Measurements from ENCODE around the gene S1PR4. TPM values are rescaled to one million over a fixed set of nuclear protein-coding genes. Genes with fewer than 3 reads are reported as not detected.
"Not testable (repeated sequence)": the region's sequence is repeated elsewhere in the genome, so short reads cannot be mapped to it uniquely, and the experiment has no call there.

The S1PR4 gene
- total and polyA plus RNA-seq, 2 experiments from 2014 or later = not detected

- H3K27me3 ChIP-seq = no peaks in the 10 kb centered on the region
- H3K4me1 ChIP-seq (ENCODE audit: low read depth) = no peaks in the 10 kb centered on the region
- H3K27ac ChIP-seq = no peak overlapping the region
- no peak for TF ChIP-seq CTCF (IDR thresholded peaks at IDR 0.05; ENCODE audit: low read depth, low read length)
- no peak overlapping the region for H3K4me3 ChIP-seq
- H3K36me3 ChIP-seq = no peaks in the 10 kb centered on the region
- no peak for DNase-seq (ENCODE audit: low read depth in 1 of 2, low spot score in 1 of 2)
- H3K9me3 ChIP-seq (ENCODE audit: low read depth) = no peaks in the 10 kb centered on the region
These were observed 25.0 kb upstream of the S1PR4 start for GRCh38 chr19:3153286-3154230.

- not testable (repeated sequence) for DNase-seq (ENCODE audit: low read depth in 1 of 2, low spot score in 1 of 2); H3K27ac ChIP-seq; H3K36me3 ChIP-seq; H3K9me3 ChIP-seq (ENCODE audit: low read depth); H3K27me3 ChIP-seq; H3K4me1 ChIP-seq (ENCODE audit: low read depth); H3K4me3 ChIP-seq
These were observed 24.1 kb upstream of the S1PR4 start for GRCh38 chr19:3154447-3154846.

- Histone ChIP-seq H3K4me3 (no peak overlapping the region), H3K27ac (no peak overlapping the region), H3K36me3 (no peaks in the 10 kb centered on the region), H3K4me1 (ENCODE audit: low read depth) (no peaks in the 10 kb centered on the region), H3K27me3 (no peaks in the 10 kb centered on the region), H3K9me3 (ENCODE audit: low read depth) (no peaks in the 10 kb centered on the region)
- no peak for TF ChIP-seq CTCF (IDR thresholded peaks at IDR 0.05; ENCODE audit: low read depth, low read length)
- peak in 1 of 2 donors; percentile 99 for DNase-seq (ENCODE audit: low read depth in 1 of 2, low spot score in 1 of 2)
These were observed 23.4 kb upstream of the S1PR4 start for GRCh38 chr19:3154957-3155736.

GRCh38 chr19:3157096-3157845, 21.3 kb upstream of the S1PR4 start:
- DNase-seq (ENCODE audit: low read depth in 1 of 2, low spot score in 1 of 2) = no peak
- no peaks in the 10 kb centered on the region for H3K36me3 ChIP-seq
- H3K4me1 ChIP-seq (ENCODE audit: low read depth) = no peaks in the 10 kb centered on the region
- no peak overlapping the region for H3K4me3 ChIP-seq
- no peak for TF ChIP-seq CTCF (IDR thresholded peaks at IDR 0.05; ENCODE audit: low read depth, low read length)
- H3K27ac ChIP-seq = no peak overlapping the region
- H3K9me3 ChIP-seq (ENCODE audit: low read depth) = no peaks in the 10 kb centered on the region
- no peaks in the 10 kb centered on the region for H3K27me3 ChIP-seq

GRCh38 chr19:3159565-3159964, 19.0 kb upstream of the S1PR4 start:
- Histone ChIP-seq H3K9me3 (ENCODE audit: low read depth) (no peaks in the 10 kb centered on the region), H3K4me3 (no peak overlapping the region), H3K27ac (no peak overlapping the region), H3K27me3 (peaks cover 4% of the 10 kb centered on the region), H3K36me3 (no peaks in the 10 kb centered on the region), H3K4me1 (ENCODE audit: low read depth) (no peaks in the 10 kb centered on the region)
- no peak for TF ChIP-seq CTCF (IDR thresholded peaks at IDR 0.05; ENCODE audit: low read depth, low read length)
- no peak for DNase-seq (ENCODE audit: low read depth in 1 of 2, low spot score in 1 of 2)
